SK-N-SH (cell line): ENCODE results near the gene FPGT. TPM values are rescaled to one million over a fixed set of nuclear protein-coding genes. Genes with fewer than 3 reads are reported as not detected.
"Not testable (repeated sequence)": the region's sequence is repeated elsewhere in the genome, so short reads cannot be mapped to it uniquely, and the experiment has no call there.

Experiments
- CTCF ChIA-PET: fragments of 300-600, 350-600 bp; formaldehyde crosslinking; extraction: SDS; loops from one replicate; lab custom pipeline; 2021; lab: Yijun Ruan, JAX
- POLR2A ChIA-PET: fragments of 350-600 bp; sonication (Branson Sonifier 250); formaldehyde crosslinking; extraction: SDS; loops from one replicate; lab custom pipeline; 2020; ENCODE audit warnings: antibody characterized with exemption, inconsistent platforms; lab: Yijun Ruan, JAX
- DNase-seq: peaks from one replicate; pipeline ENCODE4 v3.0.0; 2012
- H2AFZ ChIP-seq: fragments of 200-600 bp; sonication (generic); 2 replicates; pipeline ENCODE4 v1.8.1; 2016; ENCODE audit warnings: antibody characterized with exemption, mild to moderate bottlenecking, low read depth
- H3F3A ChIP-seq: fragments of 200-600 bp; sonication (generic); replicated peaks from 2 replicates; pipeline ENCODE3; 2016; ENCODE audit warnings: antibody characterized with exemption, mild to moderate bottlenecking; ENCODE audit not compliant: insufficient read depth
- H3K27ac ChIP-seq, 2 experiments: fragments of 200-500 bp in 1 of 2; fragments of 200-600 bp in 1 of 2; sonication (Bioruptor generic) in 1 of 2; sonication (generic), shearing (Covaris generic) in 1 of 2; 2 replicates each; pipeline versions ENCODE4 v1.5.1 to v1.6.1; 2014 to 2016; ENCODE audit warnings: low read depth in 2 of 2, inconsistent platforms in 1 of 2, low read length in 1 of 2, mild to moderate bottlenecking in 1 of 2, mixed read lengths in 1 of 2
- H3K27me3 ChIP-seq: fragments of 200-600 bp; sonication (generic), shearing (Covaris generic); 2 replicates; pipeline ENCODE4 v1.6.1; 2016; ENCODE audit warnings: mixed run types; ENCODE audit not compliant: insufficient read depth
- H3K36me3 ChIP-seq, 2 experiments: fragments of 200-500 bp in 1 of 2; fragments of 200-600 bp in 1 of 2; sonication (Bioruptor generic) in 1 of 2; sonication (generic) in 1 of 2; replicated peaks in 1 of 2; 2 replicates each; pipeline versions ENCODE3 to v1.5.1; 2014 to 2016; ENCODE audit warnings: low read length in 1 of 2, mild to moderate bottlenecking in 1 of 2; ENCODE audit not compliant: insufficient read depth in 2 of 2, control insufficient read depth in 1 of 2
- H3K4me1 ChIP-seq, 2 experiments: fragments of 200-500 bp in 1 of 2; fragments of 200-600 bp in 1 of 2; sonication (Bioruptor generic) in 1 of 2; sonication (generic), shearing (Covaris generic) in 1 of 2; 2 replicates each; pipeline versions ENCODE4 v1.5.1 to v1.6.1; 2014 to 2016; ENCODE audit warnings: low read depth in 1 of 2, low read length in 1 of 2, mixed run types in 1 of 2; ENCODE audit not compliant: insufficient read depth in 2 of 2, control insufficient read depth in 1 of 2
- H3K4me2 ChIP-seq: fragments of 200-600 bp; sonication (generic), shearing (Covaris generic); 2 replicates; pipeline ENCODE4 v1.6.1; 2017; ENCODE audit warnings: mixed run types
- H3K4me3 ChIP-seq, 2 experiments: fragments of 200-500 bp in 1 of 2; fragments of 200-600 bp in 1 of 2; sonication (Bioruptor generic) in 1 of 2; sonication (generic), shearing (Covaris generic) in 1 of 2; 2 replicates each; pipeline versions ENCODE4 v1.5.1 to v1.8.1; 2014 to 2016; ENCODE audit warnings: low read depth in 2 of 2, inconsistent platforms in 1 of 2, low read length in 1 of 2, mild to moderate bottlenecking in 1 of 2, mixed read lengths in 1 of 2, moderate library complexity in 1 of 2
- H3K79me2 ChIP-seq: fragments of 200-600 bp; sonication (generic); 2 replicates; pipeline ENCODE4 v1.8.1; 2017; ENCODE audit warnings: mild to moderate bottlenecking; ENCODE audit not compliant: insufficient read depth
- H3K9ac ChIP-seq: fragments of 200-600 bp; sonication (generic); 2 replicates; pipeline ENCODE4 v1.6.1; 2017; ENCODE audit warnings: mixed run types
- H3K9me2 ChIP-seq: fragments of 200-600 bp; sonication (generic); 2 replicates; pipeline ENCODE4 v1.6.1; 2017; ENCODE audit warnings: mixed run types
- H3K9me3 ChIP-seq: fragments of 200-600 bp; sonication (generic); 2 replicates; pipeline ENCODE4 v1.6.1; 2017; ENCODE audit warnings: mixed run types, mild to moderate bottlenecking, moderate library complexity
- H4K20me1 ChIP-seq: fragments of 200-600 bp; sonication (generic); 2 replicates; pipeline ENCODE4 v1.6.1; 2017; ENCODE audit warnings: mild to moderate bottlenecking, mixed run types; ENCODE audit not compliant: insufficient read depth
- FOSL2 ChIP-seq: IDR thresholded peaks from 2 replicates; pipeline ENCODE4 v1.4.0; 2012; ENCODE audit warnings: low read depth, mild to moderate bottlenecking, moderate library complexity, borderline replicate concordance
- FOXJ3 ChIP-seq: sonication (generic); formaldehyde crosslinking; IDR thresholded peaks from 2 replicates; pipeline ENCODE4 v1.5.1; 2020; ENCODE audit warnings: mild to moderate bottlenecking, missing genetic modification reagents
- IRF3 ChIP-seq: fragments of 150-350 bp; IDR thresholded peaks from 2 replicates; pipeline ENCODE4 v1.6.1; 2016; ENCODE audit warnings: mild to moderate bottlenecking, low read depth, low read length
- JUND ChIP-seq: IDR thresholded peaks from 2 replicates; pipeline ENCODE4 v1.4.0; 2012
- NRF1 ChIP-seq: IDR thresholded peaks from 2 replicates; pipeline ENCODE4 v1.6.1; 2012; ENCODE audit warnings: low read depth, mild to moderate bottlenecking, low read length
- RCOR1 ChIP-seq: fragments of 150-350 bp; IDR thresholded peaks from 2 replicates; pipeline ENCODE4 v1.6.1; 2017; ENCODE audit warnings: antibody characterized with exemption, low read length
- REST ChIP-seq: IDR thresholded peaks from 2 replicates; pipeline ENCODE4 v1.6.1; 2012; ENCODE audit warnings: mild to moderate bottlenecking, low read depth, low read length, moderate library complexity
- RFX5 ChIP-seq: IDR thresholded peaks from 2 replicates; pipeline ENCODE4 v1.6.1; 2012; ENCODE audit warnings: mild to moderate bottlenecking, improper control_type of control experiment, low read length
- SIN3A ChIP-seq: IDR thresholded peaks from 2 replicates; pipeline ENCODE4 v1.6.1; 2012; ENCODE audit warnings: low read depth, mild to moderate bottlenecking, low read length, moderate library complexity, borderline replicate concordance
- SMC3 ChIP-seq: IDR thresholded peaks from 2 replicates; pipeline ENCODE4 v1.6.1; 2012; ENCODE audit warnings: low read depth, low read length, improper control_type of control experiment
- YY1 ChIP-seq: IDR thresholded peaks from 2 replicates; pipeline ENCODE4 v1.4.0; 2012; ENCODE audit warnings: low read depth, mild to moderate bottlenecking
- WGBS: methylation state at CpG from one replicate; pipeline ENCODE4 v1.1.6; 2017; ENCODE audit warnings: low lambda C conversion rate; 5-methylcytosine and 5-hydroxymethylcytosine counted together
- polyA plus RNA-seq, 3 experiments: library from polyadenylated mRNA; depleted of rRNA; stranded (reverse); fragments of >200 nt; gene quantifications; 2 replicates each; pipeline ENCODE4 v1.2.3, GENCODE V29; 2012

FPGT gene
- polyA plus RNA-seq, 1 of the 3 experiments (the other 2 are of a cell fraction), result 3.5 TPM

- H4K20me1 ChIP-seq, H3K4me2 ChIP-seq, POLR2A ChIA-PET, CTCF ChIA-PET, H3K4me3 ChIP-seq, DNase-seq, H3K36me3 ChIP-seq, H2AFZ ChIP-seq, H3F3A ChIP-seq, H3K27me3 ChIP-seq, H3K9me3 ChIP-seq, H3K79me2 ChIP-seq, H3K4me1 ChIP-seq, H3K9me2 ChIP-seq, H3K9ac ChIP-seq, H3K27ac ChIP-seq: not testable (repeated sequence)
- 78% methylated on average over 1 of the region's 1 CpG for WGBS
Observed at GRCh38 chr1:74174423-74174822, 23.6 kb upstream of the FPGT start.

- Histone ChIP-seq H3K9me2 (no peaks in the 10 kb centered on the region), H3K4me3 (no peak overlapping the region), H3K4me1 (no peaks in the 10 kb centered on the region), H3K36me3 (no peaks in the 10 kb centered on the region), H4K20me1 (no peaks in the 10 kb centered on the region), H3K27me3 (no peaks in the 10 kb centered on the region), H3K27ac (no peak overlapping the region), H3F3A (no peaks in the 10 kb centered on the region), H3K9ac (no peak overlapping the region), H3K79me2 (no peaks in the 10 kb centered on the region), H3K4me2 (no peak overlapping the region), H2AFZ (no peak overlapping the region), H3K9me3 (no peaks in the 10 kb centered on the region)
- no peak for TF ChIP-seq RFX5
- no peak for TF ChIP-seq YY1
- DNase-seq, result no peak
- POLR2A ChIA-PET, result no interaction called here
- CTCF ChIA-PET, result interaction anchor here (1.1 kb wide), 1 partner anchor 35 kb away, joined by 3 read pairs; no protein-coding TSS in a partner anchor
Observed at GRCh38 chr1:74180490-74180889, 17.6 kb upstream of the FPGT start.

GRCh38 chr1:74193908-74194307 lies 4.1 kb upstream of the FPGT start:
- Histone ChIP-seq H3K4me2 (no peak overlapping the region), H3K9ac (no peak overlapping the region)
- TF ChIP-seq FOSL2 (peak; percentile 51), SMC3 (no peak), JUND (peak; percentile 51; the same call in 1 of the 2 replicates)
- TF ChIP-seq, all 33 proteins: peak for 2
- ChIA-PET POLR2A (no interaction called here), CTCF (no interaction called here)
- Histone ChIP-seq H3K79me2 (peaks cover 3% of the 10 kb centered on the region; the same call in 1 of the 2 replicates), H3K4me1 (peaks cover 0 to under 1% of the 10 kb centered on the region in 2 experiments; a peak in 1 of 4 replicates), H3K9me2 (no peaks in the 10 kb centered on the region), H4K20me1 (no peaks in the 10 kb centered on the region), H3K27ac (no peak overlapping the region), H3K36me3 (no peaks in the 10 kb centered on the region), H3F3A (peaks cover 13% of the 10 kb centered on the region), H3K4me3 (no peak overlapping the region), H2AFZ (0 out of 2 replicates have a peak overlapping the region, but pooled peaks have one; percentile 22), H3K27me3 (no peaks in the 10 kb centered on the region), H3K9me3 (no peaks in the 10 kb centered on the region)
- 22% methylated on average over 2 of the region's 2 CpGs for WGBS
- DNase-seq, result no peak

GRCh38 chr1:74195339-74195738 lies 2.7 kb upstream of the FPGT start:
- Histone ChIP-seq H3K36me3 (peaks cover 3 to 4% of the 10 kb centered on the region in 2 experiments), H3K4me3 (no peak overlapping the region), H3K27ac (no peak overlapping the region), H3K27me3 (no peaks in the 10 kb centered on the region), H2AFZ (peak overlapping the region; percentile 24; the same call in 1 of the 2 replicates), H3K79me2 (peaks cover 7% of the 10 kb centered on the region; the same call in 1 of the 2 replicates), H3K9me3 (no peaks in the 10 kb centered on the region), H3K9me2 (no peaks in the 10 kb centered on the region), H3F3A (peaks cover 13% of the 10 kb centered on the region), H3K9ac (no peak overlapping the region), H3K4me2 (no peak overlapping the region), H3K4me1 (peaks cover 0 to 3% of the 10 kb centered on the region in 2 experiments; a peak in 1 of 4 replicates), H4K20me1 (no peaks in the 10 kb centered on the region)
- ChIA-PET CTCF (interaction anchor here (1.1 kb wide), 1 partner anchor 308 kb away, joined by 3 read pairs; no protein-coding TSS in a partner anchor), POLR2A (no interaction called here)
- no peak for DNase-seq
- no peak for TF ChIP-seq RCOR1
- TF ChIP-seq REST, result no peak
- TF ChIP-seq FOXJ3 (CRISPR knock-in tag), result no peak
- TF ChIP-seq IRF3, result no peak
- TF ChIP-seq SMC3, result no peak
- TF ChIP-seq FOSL2, result no peak
- no peak for TF ChIP-seq SIN3A
- no peak for TF ChIP-seq NRF1
- TF ChIP-seq YY1, result no peak
